Nephron progenitor cell (in vitro differentiated cells): ENCODE results near the gene RPS25.
A peak's percentile ranks its signal among the peaks of the same experiment; 100 is the strongest.

Source experiments
- DNase-seq: peaks from one replicate; pipeline ENCODE4 v3.0.0; 2021
- H3K27ac Mint-ChIP-seq: 2 replicates; pipeline ENCODE4 v1.8.0; 2021; ENCODE audit warnings: mild to moderate bottlenecking, moderate library complexity, mixed read lengths
- H3K27me3 Mint-ChIP-seq: 2 replicates; pipeline ENCODE4 v1.8.0; 2021; ENCODE audit warnings: mild to moderate bottlenecking, low read depth, mixed read lengths; ENCODE audit not compliant: poor library complexity
- H3K36me3 Mint-ChIP-seq: 2 replicates; pipeline ENCODE4 v1.8.0; 2021; ENCODE audit warnings: low read depth, mixed read lengths
- H3K4me1 Mint-ChIP-seq: 2 replicates; pipeline ENCODE4 v1.8.0; 2021; ENCODE audit warnings: mixed read lengths
- H3K4me3 Mint-ChIP-seq: 2 replicates; pipeline ENCODE4 v1.8.0; 2021; ENCODE audit warnings: mild to moderate bottlenecking, moderate library complexity, mixed read lengths
- H3K9me3 Mint-ChIP-seq: 2 replicates; pipeline ENCODE4 v1.8.0; 2021; ENCODE audit warnings: mild to moderate bottlenecking, moderate library complexity, mixed read lengths
- TF ChIP-seq, protein P1 (sequence below): fragments of 200-600 bp; sonication (generic); IDR thresholded peaks from 2 replicates; pipeline ENCODE4 v1.5.0; 2021; ENCODE audit warnings: antibody characterized with exemption

RPS25 gene

DNA sequence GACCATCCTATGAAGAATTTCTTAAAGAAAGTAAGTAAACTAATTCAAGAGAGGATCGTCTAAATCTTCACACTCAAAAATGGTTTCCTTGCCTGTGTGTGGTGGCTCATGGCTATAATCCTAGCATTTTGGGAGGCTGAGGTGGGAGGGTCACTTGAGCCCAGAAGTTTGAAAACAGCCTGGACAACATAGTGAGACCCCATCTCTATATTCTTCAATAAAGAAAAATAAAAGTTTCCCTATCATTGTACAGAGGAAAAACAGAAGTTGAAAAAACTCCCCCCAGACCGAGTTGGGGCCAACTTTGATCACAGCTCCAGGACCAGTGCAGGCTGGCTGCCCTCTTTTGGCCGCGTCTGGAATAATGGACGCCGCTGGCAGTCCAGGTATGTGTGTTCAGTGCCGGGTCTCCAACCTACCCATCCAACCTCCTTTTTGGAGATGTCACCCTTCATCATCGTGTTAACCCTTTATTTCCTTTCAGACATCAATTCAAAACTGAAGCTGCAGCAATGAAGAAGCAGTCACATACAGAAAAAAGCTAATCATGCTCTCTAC, 3.0 kb downstream of the RPS25 start:
- Mint-ChIP-seq H3K27ac (peak overlapping the region; percentile 90), H3K4me1 (peaks cover 45% of the 10 kb centered on the region)

GRCh38 chr11:119014209-119014924, 3.8 kb downstream of the RPS25 start:
- no peak for DNase-seq
- TF ChIP-seq, protein P1, sequence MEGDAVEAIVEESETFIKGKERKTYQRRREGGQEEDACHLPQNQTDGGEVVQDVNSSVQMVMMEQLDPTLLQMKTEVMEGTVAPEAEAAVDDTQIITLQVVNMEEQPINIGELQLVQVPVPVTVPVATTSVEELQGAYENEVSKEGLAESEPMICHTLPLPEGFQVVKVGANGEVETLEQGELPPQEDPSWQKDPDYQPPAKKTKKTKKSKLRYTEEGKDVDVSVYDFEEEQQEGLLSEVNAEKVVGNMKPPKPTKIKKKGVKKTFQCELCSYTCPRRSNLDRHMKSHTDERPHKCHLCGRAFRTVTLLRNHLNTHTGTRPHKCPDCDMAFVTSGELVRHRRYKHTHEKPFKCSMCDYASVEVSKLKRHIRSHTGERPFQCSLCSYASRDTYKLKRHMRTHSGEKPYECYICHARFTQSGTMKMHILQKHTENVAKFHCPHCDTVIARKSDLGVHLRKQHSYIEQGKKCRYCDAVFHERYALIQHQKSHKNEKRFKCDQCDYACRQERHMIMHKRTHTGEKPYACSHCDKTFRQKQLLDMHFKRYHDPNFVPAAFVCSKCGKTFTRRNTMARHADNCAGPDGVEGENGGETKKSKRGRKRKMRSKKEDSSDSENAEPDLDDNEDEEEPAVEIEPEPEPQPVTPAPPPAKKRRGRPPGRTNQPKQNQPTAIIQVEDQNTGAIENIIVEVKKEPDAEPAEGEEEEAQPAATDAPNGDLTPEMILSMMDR, result no peak
- peaks cover 5% of the 10 kb centered on the region for H3K27me3 Mint-ChIP-seq
- H3K4me1 Mint-ChIP-seq, result peaks cover 38% of the 10 kb centered on the region
- peak overlapping the region; percentile 69 for H3K27ac Mint-ChIP-seq
- no peak overlapping the region for H3K4me3 Mint-ChIP-seq
- H3K9me3 Mint-ChIP-seq, result no peaks in the 10 kb centered on the region
- peaks cover 53% of the 10 kb centered on the region for H3K36me3 Mint-ChIP-seq

More for the DNA sequence above, 3.0 kb downstream of the RPS25 start:
- Mint-ChIP-seq H3K27me3 (peaks cover 7% of the 10 kb centered on the region), H3K9me3 (no peaks in the 10 kb centered on the region), H3K4me3 (no peak overlapping the region), H3K36me3 (peaks cover 55% of the 10 kb centered on the region)
- no peak for DNase-seq
- TF ChIP-seq, protein P1, result no peak

DNA sequence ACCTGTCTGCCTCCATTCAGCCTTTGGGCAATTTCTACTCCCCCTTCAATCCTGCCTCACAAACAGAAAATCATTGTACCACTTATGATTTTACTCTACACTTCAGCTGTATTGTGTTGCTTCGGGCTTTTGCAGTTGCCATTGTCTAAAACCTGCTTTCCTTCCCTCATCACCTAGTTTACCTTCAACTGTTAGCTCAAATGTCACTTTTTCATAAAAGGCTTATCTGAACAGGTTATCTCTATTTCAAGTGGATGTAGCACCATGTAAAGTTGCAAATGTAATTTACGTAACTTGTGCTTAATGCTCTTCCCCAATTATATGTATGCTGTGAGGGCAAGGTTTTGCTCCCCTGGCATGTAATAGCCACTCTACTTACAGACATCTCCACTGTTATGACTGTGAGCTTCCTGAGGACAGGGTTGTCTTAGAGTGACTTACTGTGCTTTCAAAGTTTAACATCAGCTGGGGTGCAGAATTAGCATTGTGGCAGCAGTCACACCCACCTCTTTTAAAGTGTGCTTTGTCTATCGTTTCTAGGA, 5.4 kb downstream of the RPS25 start:
- Mint-ChIP-seq H3K9me3 (no peaks in the 10 kb centered on the region), H3K4me3 (no peak overlapping the region), H3K27me3 (peaks cover under 1% of the 10 kb centered on the region), H3K36me3 (peaks cover 57% of the 10 kb centered on the region), H3K27ac (peak overlapping the region; percentile 78), H3K4me1 (peaks cover 26% of the 10 kb centered on the region)
- TF ChIP-seq, protein P1, result no peak
- no peak for DNase-seq

- Mint-ChIP-seq H3K27me3 (no peaks in the 10 kb centered on the region), H3K36me3 (peaks cover 61% of the 10 kb centered on the region), H3K4me1 (peaks cover 14% of the 10 kb centered on the region), H3K4me3 (no peak overlapping the region), H3K9me3 (no peaks in the 10 kb centered on the region), H3K27ac (no peak overlapping the region)
- no peak for DNase-seq
- TF ChIP-seq, protein P1, result no peak
Measured at GRCh38 chr11:119011476-119012053, 6.6 kb downstream of the RPS25 start.

- peak overlapping the region; percentile 42 for H3K27ac Mint-ChIP-seq
- no peaks in the 10 kb centered on the region for H3K27me3 Mint-ChIP-seq
- H3K36me3 Mint-ChIP-seq, result peaks cover 37% of the 10 kb centered on the region
- H3K9me3 Mint-ChIP-seq, result no peaks in the 10 kb centered on the region
- DNase-seq, result no peak
- TF ChIP-seq, protein P1, result no peak
- H3K4me3 Mint-ChIP-seq, result no peak overlapping the region
- H3K4me1 Mint-ChIP-seq, result no peaks in the 10 kb centered on the region
Measured at GRCh38 chr11:119006656-119007055, 11.5 kb downstream of the RPS25 start.
